ENCODE results near the gene SPPL3.

Gene SPPL3

GRCh38 chr12:120872487-120872886 is 31.7 kb downstream of the SPPL3 start:
- DNase-seq, result no peak

GRCh38 chr12:120870415-120870814 is 33.7 kb downstream of the SPPL3 start:
- no peak for DNase-seq

- DNase-seq, result no peak
Observed at GRCh38 chr12:120869376-120869775, 34.8 kb downstream of the SPPL3 start.

GRCh38 chr12:120866108-120866507 is 38.0 kb downstream of the SPPL3 start:
- DNase-seq, result no peak

- peak; percentile 18 for DNase-seq
Observed at GRCh38 chr12:120865098-120865497, 39.1 kb downstream of the SPPL3 start.

- DNase-seq, result no peak
Observed at GRCh38 chr12:120862664-120863063, 41.5 kb downstream of the SPPL3 start.

- no peak for DNase-seq
Observed at GRCh38 chr12:120861074-120861795, 42.9 kb downstream of the SPPL3 start.

GRCh38 chr12:120858306-120859088 is 45.7 kb downstream of the SPPL3 start:
- no peak for DNase-seq

GRCh38 chr12:120856980-120857379 is 47.2 kb downstream of the SPPL3 start:
- no peak for DNase-seq

GRCh38 chr12:120855823-120856588 is 48.2 kb downstream of the SPPL3 start:
- no peak for DNase-seq

GRCh38 chr12:120854804-120855203 is 49.4 kb downstream of the SPPL3 start:
- no peak for DNase-seq

GRCh38 chr12:120853188-120853587 is 51.0 kb downstream of the SPPL3 start:
- DNase-seq, result no peak

- no peak for DNase-seq
Observed at GRCh38 chr12:120851944-120852343, 52.2 kb downstream of the SPPL3 start.

GRCh38 chr12:120851444-120851843 is 52.7 kb downstream of the SPPL3 start:
- DNase-seq, result no peak

GRCh38 chr12:120849765-120850164 is 54.4 kb downstream of the SPPL3 start:
- DNase-seq, result no peak

- no peak for DNase-seq
Observed at GRCh38 chr12:120847814-120848213, 56.3 kb downstream of the SPPL3 start.

- DNase-seq, result no peak
Observed at GRCh38 chr12:120847392-120847791, 56.8 kb downstream of the SPPL3 start.

GRCh38 chr12:120846721-120847120 is 57.4 kb downstream of the SPPL3 start:
- no peak for DNase-seq

GRCh38 chr12:120845696-120846095 is 58.5 kb downstream of the SPPL3 start:
- no peak for DNase-seq

- DNase-seq, result no peak
Observed at GRCh38 chr12:120844768-120845449, 59.2 kb downstream of the SPPL3 start.

- no peak for DNase-seq
Observed at GRCh38 chr12:120844297-120844696, 59.9 kb downstream of the SPPL3 start.

- DNase-seq, result no peak
Observed at GRCh38 chr12:120843472-120843871, 60.7 kb downstream of the SPPL3 start.

- no peak for DNase-seq
Observed at GRCh38 chr12:120842595-120842994, 61.6 kb downstream of the SPPL3 start.
